Loucy (cell line): Measurements from ENCODE around the gene EGF.

ENCODE experiments used
- EZH2phosphoT487 ChIP-seq: fragments of 200-600 bp; IDR thresholded peaks from 2 replicates; pipeline ENCODE4 v1.6.1; 2018; ENCODE audit warnings: antibody characterized with exemption, mild to moderate bottlenecking, moderate library complexity, borderline replicate concordance
- TF ChIP-seq, protein P1 (sequence below): fragments of 200-600 bp; sonication (generic); conservative IDR thresholded peaks from 2 replicates; pipeline ENCODE4 v1.5.1; 2014; ENCODE audit warnings: mild to moderate bottlenecking, antibody characterized with exemption, low read length

DNA sequence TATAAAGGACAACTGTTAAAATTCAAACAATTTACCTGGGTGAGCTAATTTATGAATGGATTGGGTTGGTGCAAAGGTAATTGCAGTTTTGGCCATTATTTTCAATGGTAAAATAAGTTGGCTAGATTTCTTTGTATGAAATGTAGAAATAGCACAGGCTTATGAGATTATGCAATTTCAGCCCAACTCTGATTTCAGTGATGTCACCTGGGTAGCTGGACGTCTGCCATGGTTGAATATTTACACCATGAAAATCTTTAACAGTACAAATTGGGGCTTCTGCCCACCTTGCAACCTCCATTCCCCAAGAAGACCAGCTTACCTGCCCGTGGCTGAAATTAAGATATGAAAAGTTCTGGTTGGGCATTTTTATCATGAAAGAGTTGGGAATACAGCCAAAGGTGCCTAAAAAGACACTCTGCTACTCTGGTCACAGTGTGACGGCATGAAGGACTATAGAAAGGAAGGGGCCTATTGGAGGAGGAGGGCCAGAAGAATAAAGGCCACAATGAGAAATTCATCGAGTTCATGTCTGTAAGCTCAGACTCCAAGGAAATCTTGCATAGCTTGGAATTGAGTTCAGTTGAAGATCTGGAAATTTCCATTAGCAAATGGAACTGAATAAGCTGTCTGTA, 29.7 kb downstream of the EGF start:
- TF ChIP-seq, protein P1, sequence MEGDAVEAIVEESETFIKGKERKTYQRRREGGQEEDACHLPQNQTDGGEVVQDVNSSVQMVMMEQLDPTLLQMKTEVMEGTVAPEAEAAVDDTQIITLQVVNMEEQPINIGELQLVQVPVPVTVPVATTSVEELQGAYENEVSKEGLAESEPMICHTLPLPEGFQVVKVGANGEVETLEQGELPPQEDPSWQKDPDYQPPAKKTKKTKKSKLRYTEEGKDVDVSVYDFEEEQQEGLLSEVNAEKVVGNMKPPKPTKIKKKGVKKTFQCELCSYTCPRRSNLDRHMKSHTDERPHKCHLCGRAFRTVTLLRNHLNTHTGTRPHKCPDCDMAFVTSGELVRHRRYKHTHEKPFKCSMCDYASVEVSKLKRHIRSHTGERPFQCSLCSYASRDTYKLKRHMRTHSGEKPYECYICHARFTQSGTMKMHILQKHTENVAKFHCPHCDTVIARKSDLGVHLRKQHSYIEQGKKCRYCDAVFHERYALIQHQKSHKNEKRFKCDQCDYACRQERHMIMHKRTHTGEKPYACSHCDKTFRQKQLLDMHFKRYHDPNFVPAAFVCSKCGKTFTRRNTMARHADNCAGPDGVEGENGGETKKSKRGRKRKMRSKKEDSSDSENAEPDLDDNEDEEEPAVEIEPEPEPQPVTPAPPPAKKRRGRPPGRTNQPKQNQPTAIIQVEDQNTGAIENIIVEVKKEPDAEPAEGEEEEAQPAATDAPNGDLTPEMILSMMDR, result no peak
- no peak for TF ChIP-seq EZH2phosphoT487
